Measurements from ENCODE around the gene CREB3L4. TPM values are rescaled to one million over a fixed set of nuclear protein-coding genes. Genes with fewer than 3 reads are reported as not detected.

The CREB3L4 gene
- polyA plus RNA-seq, 2 of the 4 experiments (the other 2 are of a cell fraction): 10.1 to 14.3 TPM

GRCh38 chr1:153968408-153968807 lies 706 bp downstream of the CREB3L4 start:
- peak overlapping the region; percentile 99 for H3K4me2 ChIP-seq
- POLR2A ChIA-PET: interaction anchor here (1.6 to 4.2 kb wide), 5 partner anchors 9 to 214 kb away, joined by 4 to 78 read pairs (median 16); partner anchors contain the start of genes CRTC2, DENND4B, JTB and RPS27
- DNase-seq (ENCODE audit: low read depth in 1 of 2, low spot score in 1 of 2) (no peak), ATAC-seq (no peak), FAIRE-seq (no peak)
- no peaks in the 10 kb centered on the region for H3K9me3 ChIP-seq
- H3K27ac ChIP-seq: peak overlapping the region; percentile 90 to 92
- CTCF ChIA-PET: interaction anchor here (0.7 to 4.7 kb wide), 9 partner anchors 9 to 578 kb away, joined by 3 to 52 read pairs (median 5); partner anchors contain the start of genes CRTC2, DENND4B, JTB and RAB13
- peaks cover 17% of the 10 kb centered on the region for H3K4me1 ChIP-seq
- TF ChIP-seq HEYL (CRISPR knock-in tag; IDR thresholded peaks at IDR 0.05) (no peak), CHD4 (IDR thresholded peaks at IDR 0.05; ENCODE audit: borderline replicate concordance) (no peak), CEBPB (IDR thresholded peaks at IDR 0.05) (no peak), HMGXB4 (CRISPR knock-in tag; IDR thresholded peaks at IDR 0.05; ENCODE audit: borderline replicate concordance) (no peak)
- H3K4me3 ChIP-seq: peak overlapping the region; percentile 64
- WGBS (ENCODE audit: missing lambda C conversion rate): 86% methylated on average over 12 of the region's 13 CpGs

GRCh38 chr1:153968972-153969371 lies 1.3 kb downstream of the CREB3L4 start:
- no peaks in the 10 kb centered on the region for H3K9me3 ChIP-seq
- POLR2A ChIA-PET: interaction anchor here (3.4 to 4.2 kb wide), 2 partner anchors 8 to 22 kb away, joined by 40 to 78 read pairs; partner anchors contain the start of genes JTB and RPS27
- no peak overlapping the region; a peak in 1 of 6 replicates for H3K27ac ChIP-seq
- peak overlapping the region; percentile 99; the same call in 1 of the 3 replicates for H3K4me2 ChIP-seq
- ATAC-seq: no peak
- H3K4me1 ChIP-seq: peaks cover 17% of the 10 kb centered on the region
- H3K4me3 ChIP-seq: no peak overlapping the region
- no peak for FAIRE-seq
- TF ChIP-seq CBX2 (IDR thresholded peaks at IDR 0.05; ENCODE audit: borderline replicate concordance, low read depth) (no peak), E2F6 (IDR thresholded peaks at IDR 0.05; ENCODE audit: borderline replicate concordance, low read depth) (no peak), NR3C1 (IDR thresholded peaks at IDR 0.05) (no peak)
- 100% methylated on average over 2 of the region's 2 CpGs for WGBS (ENCODE audit: missing lambda C conversion rate)
- DNase-seq (ENCODE audit: low read depth in 1 of 2, low spot score in 1 of 2): no peak
- CTCF ChIA-PET: interaction anchor here (0.7 to 4.7 kb wide), 6 partner anchors 9 to 578 kb away, joined by 3 to 52 read pairs (median 8); partner anchors contain the start of genes DENND4B, JTB and RAB13

- no peak for ATAC-seq
- no peak for DNase-seq (ENCODE audit: low read depth in 1 of 2, low spot score in 1 of 2)
- CTCF ChIA-PET: interaction anchor here (0.7 to 1.2 kb wide), 3 partner anchors 16 to 173 kb away, joined by 4 read pairs; partner anchors contain the start of gene RAB13
- WGBS (ENCODE audit: missing lambda C conversion rate): 96% methylated on average over 2 of the region's 2 CpGs
- no peak for FAIRE-seq
- Histone ChIP-seq H3K4me1 (peaks cover 12% of the 10 kb centered on the region), H3K27ac (no peak overlapping the region), H3K4me3 (no peak overlapping the region), H3K9me3 (no peaks in the 10 kb centered on the region), H3K4me2 (no peak overlapping the region)
- POLR2A ChIA-PET: no interaction called here
- TF ChIP-seq RARB (CRISPR knock-in tag; IDR thresholded peaks at IDR 0.05): no peak
- no peak for TF ChIP-seq USF2 (IDR thresholded peaks at IDR 0.05)
- no peak for TF ChIP-seq TP53 (CRISPR knock-in tag; IDR thresholded peaks at IDR 0.05)
- no peak for TF ChIP-seq ZSCAN20 (CRISPR knock-in tag; IDR thresholded peaks at IDR 0.05)
- no peak for TF ChIP-seq HOXB13 (CRISPR knock-in tag; IDR thresholded peaks at IDR 0.05; ENCODE audit: low read depth)
- TF ChIP-seq REST (IDR thresholded peaks at IDR 0.05): no peak
- TF ChIP-seq POLR2AphosphoS2 (conservative IDR thresholded peaks at IDR 0.05; ENCODE audit: low read length): no peak
- no peak for TF ChIP-seq GATA3 (IDR thresholded peaks at IDR 0.05; ENCODE audit: borderline replicate concordance)
- no peak for TF ChIP-seq E2F6 (IDR thresholded peaks at IDR 0.05; ENCODE audit: borderline replicate concordance, low read depth)
- TF ChIP-seq KDM5A (IDR thresholded peaks at IDR 0.05): no peak
- no peak for TF ChIP-seq SMC3 (IDR thresholded peaks at IDR 0.05)
- no peak for TF ChIP-seq EP300 (IDR thresholded peaks at IDR 0.05)
- TF ChIP-seq FOSL2 (IDR thresholded peaks at IDR 0.05): no peak
- no peak for TF ChIP-seq FOSL2 (CRISPR knock-in tag; IDR thresholded peaks at IDR 0.05)
- TF ChIP-seq NR3C1 (IDR thresholded peaks at IDR 0.05): no peak
- TF ChIP-seq PBX3 (IDR thresholded peaks at IDR 0.05): no peak
- TF ChIP-seq MAFK (IDR thresholded peaks at IDR 0.05; ENCODE audit: partially characterized antibody): no peak
Observed at GRCh38 chr1:153970346-153970745, 2.6 kb downstream of the CREB3L4 start.
